Left lung (tissue), 10 donors: ENCODE measurements around the gene GATB. TPM values are rescaled to one million over a fixed set of nuclear protein-coding genes. Genes with fewer than 3 reads are reported as not detected.
A peak's percentile ranks its signal among the peaks of the same experiment; 100 is the strongest.

Experiments
- ATAC-seq: fragments of 200-7000 bp; cut with Tn5 transposase; one replicate; pipeline ENCODE4 v1.9.1; 2020; ENCODE audit warnings: moderate library complexity
- DNase-seq, 4 donors: peaks; one replicate each; pipeline ENCODE4 v3.0.0-alpha.2; 2013 to 2020
- H3K27ac ChIP-seq, 2 donors: fragments of 200-600 bp; sonication (generic) in 1 of 2; one replicate each; pipeline versions ENCODE4 v1.5.0 to v1.8.0; 2020 to 2021
- H3K27me3 ChIP-seq, 2 donors: fragments of 200-600 bp; sonication (generic) in 1 of 2; one replicate each; pipeline versions ENCODE4 v1.5.0 to v1.8.0; 2020 to 2021
- H3K36me3 ChIP-seq, 2 donors: fragments of 200-600 bp; sonication (generic) in 1 of 2; one replicate each; pipeline versions ENCODE4 v1.5.0 to v1.8.0; 2020 to 2021
- H3K4me1 ChIP-seq, 2 donors: fragments of 200-600 bp; one replicate each; pipeline ENCODE4 v1.8.0; 2021
- H3K4me3 ChIP-seq, 2 donors: fragments of 200-600 bp; sonication (generic) in 1 of 2; one replicate each; pipeline versions ENCODE4 v1.5.0 to v1.8.0; 2020 to 2021; ENCODE audit warnings: mild to moderate bottlenecking in 1 of 2
- H3K9me3 ChIP-seq, 2 donors: fragments of 200-600 bp; sonication (generic) in 1 of 2; one replicate each; pipeline versions ENCODE4 v1.5.0 to v1.8.0; 2020 to 2021
- intact Hi-C, 2 donors: fragments of 100-400 bp; cut with DNase I; formaldehyde crosslinking; loops; one replicate each; pipeline versions ENCODE4 v1.11.2 to v1.14.2; 2022
- polyA plus RNA-seq, 6 donors: library from polyadenylated mRNA; unstranded; fragments of 120-200 nt; gene quantifications; one replicate each; pipeline ENCODE4 v1.2.1, GENCODE V29; 2013; ENCODE audit not compliant: insufficient read length in 6 of 6
- total RNA-seq, 2 donors: library from RNA; stranded (reverse); fragmentation: NEBNext Ultra II Directional; extraction: Animal tissue kit (Norgen Biotek cat#: 25700); gene quantifications; one replicate each; pipeline ENCODE4 v1.2.1, GENCODE V29; 2021
- TF ChIP-seq, protein P1 (sequence below), 2 donors: fragments of 200-600 bp; sonication (generic) in 1 of 2; IDR thresholded peaks; one replicate each; pipeline versions ENCODE4 v1.5.0 to v1.8.0; 2021; ENCODE audit warnings: antibody characterized with exemption in 2 of 2
- donor health status: DM: no; HTN: yes; CAD: no.
- donor health status: DM: no; HTN: no; CAD: no.

GATB gene
- total and polyA plus RNA-seq, 8 donors, result 12.9 to 22.2 (median 18.8) TPM

DNA sequence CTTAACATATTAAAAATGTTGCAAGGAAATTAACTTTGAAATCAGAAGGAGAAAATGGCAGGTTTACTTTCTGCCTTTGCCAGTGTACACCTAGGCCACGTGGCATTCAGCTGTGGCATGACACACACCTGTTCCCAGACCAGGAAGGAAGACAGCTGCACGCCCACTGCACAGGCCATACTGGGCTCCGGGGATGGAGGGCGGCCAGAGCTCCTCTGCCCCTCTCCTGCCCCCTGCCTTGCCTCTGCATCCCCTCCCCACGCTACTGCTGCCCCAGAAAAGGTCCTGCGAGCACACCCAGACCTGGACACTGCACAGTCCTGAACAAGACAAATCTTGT, 68.4 kb downstream of the GATB start:
- TF ChIP-seq, protein P1, sequence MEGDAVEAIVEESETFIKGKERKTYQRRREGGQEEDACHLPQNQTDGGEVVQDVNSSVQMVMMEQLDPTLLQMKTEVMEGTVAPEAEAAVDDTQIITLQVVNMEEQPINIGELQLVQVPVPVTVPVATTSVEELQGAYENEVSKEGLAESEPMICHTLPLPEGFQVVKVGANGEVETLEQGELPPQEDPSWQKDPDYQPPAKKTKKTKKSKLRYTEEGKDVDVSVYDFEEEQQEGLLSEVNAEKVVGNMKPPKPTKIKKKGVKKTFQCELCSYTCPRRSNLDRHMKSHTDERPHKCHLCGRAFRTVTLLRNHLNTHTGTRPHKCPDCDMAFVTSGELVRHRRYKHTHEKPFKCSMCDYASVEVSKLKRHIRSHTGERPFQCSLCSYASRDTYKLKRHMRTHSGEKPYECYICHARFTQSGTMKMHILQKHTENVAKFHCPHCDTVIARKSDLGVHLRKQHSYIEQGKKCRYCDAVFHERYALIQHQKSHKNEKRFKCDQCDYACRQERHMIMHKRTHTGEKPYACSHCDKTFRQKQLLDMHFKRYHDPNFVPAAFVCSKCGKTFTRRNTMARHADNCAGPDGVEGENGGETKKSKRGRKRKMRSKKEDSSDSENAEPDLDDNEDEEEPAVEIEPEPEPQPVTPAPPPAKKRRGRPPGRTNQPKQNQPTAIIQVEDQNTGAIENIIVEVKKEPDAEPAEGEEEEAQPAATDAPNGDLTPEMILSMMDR (IDR thresholded peaks at IDR 0.05), result no peak
- DNase-seq (no peak), ATAC-seq (no peak)
- peaks cover 7 to 9% of the 10 kb centered on the region in 2 donors for H3K4me1 ChIP-seq
- H3K36me3 ChIP-seq, result peaks cover 0 to 11% of the 10 kb centered on the region in 2 donors
- no peak overlapping the region for H3K4me3 ChIP-seq
- intact Hi-C loops, result no loop called here
- no peaks in the 10 kb centered on the region for H3K27me3 ChIP-seq
- H3K9me3 ChIP-seq, result no peaks in the 10 kb centered on the region
- H3K27ac ChIP-seq, result no peak overlapping the region

DNA sequence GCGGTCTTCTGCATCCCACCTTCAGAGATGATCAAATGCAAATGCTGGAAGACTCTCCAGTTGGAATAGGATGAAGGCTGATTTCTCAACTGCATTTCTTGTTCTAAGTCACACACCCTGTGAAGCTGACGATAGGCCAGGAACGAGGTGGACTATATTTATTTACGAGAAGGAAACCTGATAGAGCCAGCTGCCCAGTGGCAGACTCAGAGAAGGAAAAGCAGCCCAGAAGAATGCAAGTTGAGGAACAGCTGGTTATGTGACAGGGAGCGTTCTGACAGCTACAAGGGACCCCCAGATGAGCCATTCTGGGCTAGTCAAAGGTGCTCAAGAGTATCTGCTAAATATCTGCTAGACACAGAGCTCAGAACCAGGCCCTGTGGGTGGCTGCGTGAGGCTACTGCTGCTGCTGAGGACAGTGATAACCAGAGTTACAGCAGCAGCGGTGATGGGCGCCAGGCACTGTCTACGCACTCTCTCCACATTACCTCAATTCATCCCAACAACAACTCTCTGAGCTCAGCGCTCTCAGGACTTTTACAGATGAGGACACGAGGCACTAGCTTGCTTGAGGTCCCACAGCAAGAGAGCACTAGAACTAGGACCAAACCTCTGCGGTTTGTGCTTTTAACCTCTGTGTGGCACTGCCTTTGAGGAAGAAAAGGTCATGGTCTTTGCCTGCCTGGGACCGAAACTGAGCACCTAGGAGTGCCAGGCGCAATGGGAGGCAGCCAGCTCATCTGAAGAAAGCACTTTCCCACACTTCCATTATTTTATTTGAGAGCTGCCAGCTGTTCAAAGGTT, 69.0 kb downstream of the GATB start:
- Histone ChIP-seq H3K36me3 (peaks cover 0 to 12% of the 10 kb centered on the region in 2 donors), H3K4me3 (no peak overlapping the region), H3K27ac (no peak overlapping the region), H3K4me1 (peaks cover 9% of the 10 kb centered on the region in 2 donors), H3K27me3 (no peaks in the 10 kb centered on the region), H3K9me3 (no peaks in the 10 kb centered on the region)
- no peak for ATAC-seq
- no peak for DNase-seq
- TF ChIP-seq, protein P1 (IDR thresholded peaks at IDR 0.05), result no peak
- intact Hi-C loops, result no loop called here

DNA sequence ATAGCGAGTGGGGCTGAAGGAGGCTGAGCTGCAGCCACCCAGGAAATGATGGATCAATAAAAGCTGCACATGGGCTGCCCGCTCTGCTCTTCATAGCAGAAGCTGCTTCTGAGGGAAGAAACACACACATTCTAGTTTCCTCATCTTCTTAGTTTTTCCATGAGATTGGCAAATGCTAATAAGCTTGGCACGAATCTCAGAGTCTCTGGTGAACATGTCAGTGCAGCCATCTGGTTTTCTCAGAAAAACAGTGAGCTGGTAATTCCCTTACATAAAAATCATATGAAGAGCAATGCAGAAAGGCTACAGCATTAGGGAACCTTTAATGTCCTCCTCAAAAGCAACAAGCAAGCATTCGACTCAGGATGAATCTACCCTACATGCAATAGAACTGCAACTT, 69.9 kb downstream of the GATB start:
- intact Hi-C loops, result no loop called here
- peaks cover 9 to 11% of the 10 kb centered on the region in 2 donors for H3K4me1 ChIP-seq
- DNase-seq (peak in 1 of 4 donors; percentile 46), ATAC-seq (no peak)
- H3K27ac ChIP-seq, result no peak overlapping the region
- TF ChIP-seq, protein P1 (IDR thresholded peaks at IDR 0.05), result no peak
- peaks cover 0 to 12% of the 10 kb centered on the region in 2 donors for H3K36me3 ChIP-seq
- no peaks in the 10 kb centered on the region for H3K27me3 ChIP-seq
- no peak overlapping the region for H3K4me3 ChIP-seq
- no peaks in the 10 kb centered on the region for H3K9me3 ChIP-seq

DNA sequence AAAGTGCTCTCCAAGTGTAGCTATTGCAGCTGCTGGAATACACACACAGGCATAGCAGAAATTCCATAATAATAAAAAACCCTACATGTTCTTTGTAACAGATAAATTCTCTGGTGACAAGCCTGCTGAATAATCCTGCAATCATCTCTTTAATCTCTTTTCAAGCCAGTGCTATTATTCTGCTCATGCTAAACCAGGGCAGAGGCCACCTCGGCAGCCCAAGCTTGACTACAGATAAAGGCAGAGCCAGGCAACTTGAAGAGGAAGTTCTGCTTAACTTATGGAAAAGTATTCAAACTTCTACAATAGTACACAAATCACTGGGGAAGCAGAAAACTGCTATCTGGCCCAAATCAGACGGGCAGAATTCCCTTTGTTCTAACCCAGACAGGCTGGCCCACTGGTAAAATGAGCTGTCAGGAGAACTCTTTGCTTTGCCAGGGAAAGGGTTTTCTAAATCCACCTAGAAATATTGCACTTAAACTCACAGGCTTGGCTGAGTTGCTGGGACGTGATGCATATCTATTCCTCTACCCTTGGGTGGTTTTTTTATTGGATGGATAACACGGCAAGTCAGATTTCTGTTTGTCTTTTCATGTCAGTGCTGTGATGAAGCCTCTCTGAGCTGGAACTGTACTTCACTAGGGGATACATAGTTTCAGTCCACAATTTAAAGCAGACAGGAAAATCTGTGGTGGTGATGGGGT, 70.5 kb downstream of the GATB start:
- no peaks in the 10 kb centered on the region for H3K27me3 ChIP-seq
- intact Hi-C loops, result no loop called here
- H3K4me3 ChIP-seq, result no peak overlapping the region
- H3K4me1 ChIP-seq, result peaks cover 9 to 11% of the 10 kb centered on the region in 2 donors
- no peaks in the 10 kb centered on the region for H3K9me3 ChIP-seq
- DNase-seq, result no peak
- TF ChIP-seq, protein P1 (IDR thresholded peaks at IDR 0.05), result no peak
- H3K27ac ChIP-seq, result no peak overlapping the region
- ATAC-seq, result peak; percentile 17
- peaks cover 0 to 12% of the 10 kb centered on the region in 2 donors for H3K36me3 ChIP-seq
